ENCODE results near the gene WNK2.

Gene WNK2

DNA sequence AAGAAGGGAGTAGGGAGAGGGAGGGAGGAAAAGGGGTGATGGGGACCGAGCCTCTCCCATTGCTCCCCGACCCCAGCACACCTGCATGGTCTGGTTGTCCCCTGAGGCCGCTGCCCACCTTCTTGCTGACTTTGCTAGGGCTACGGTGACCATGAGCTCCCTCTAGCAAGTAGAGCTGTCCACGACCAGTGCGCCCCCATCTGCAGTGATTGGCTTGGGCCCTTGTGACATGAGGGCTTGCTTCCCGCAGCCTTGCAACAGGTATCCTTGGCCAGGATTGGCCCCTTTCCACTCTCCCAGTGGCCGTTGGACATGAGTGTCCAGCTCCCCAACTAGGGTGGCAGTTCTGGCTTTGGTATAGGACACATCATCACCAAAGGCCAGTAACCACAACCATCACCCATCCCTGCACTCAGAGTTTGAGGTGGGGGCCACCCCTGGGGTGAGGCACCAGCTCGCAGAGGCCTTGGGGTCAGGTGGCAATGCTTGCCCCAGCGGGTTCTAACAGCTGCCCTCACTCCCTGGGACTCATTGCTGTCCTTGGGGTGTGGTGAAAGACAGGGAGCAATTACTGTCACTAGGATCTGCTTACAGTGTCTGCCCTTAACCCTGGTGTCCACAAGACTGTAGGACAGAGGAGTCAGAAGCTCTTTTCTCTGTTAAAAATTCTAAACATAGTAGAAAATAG is 32.7 kb upstream of the WNK2 start:
- H3K4me3 ChIP-seq (ENCODE audit: low read depth, low read length): no peak overlapping the region
- TF ChIP-seq POLR2A (IDR thresholded peaks at IDR 0.05; ENCODE audit: extremely low read depth, insufficient read length): no peak
- TF ChIP-seq MYC (IDR thresholded peaks at IDR 0.05; ENCODE audit: low read depth, low read length): no peak
- TF ChIP-seq, protein P1, sequence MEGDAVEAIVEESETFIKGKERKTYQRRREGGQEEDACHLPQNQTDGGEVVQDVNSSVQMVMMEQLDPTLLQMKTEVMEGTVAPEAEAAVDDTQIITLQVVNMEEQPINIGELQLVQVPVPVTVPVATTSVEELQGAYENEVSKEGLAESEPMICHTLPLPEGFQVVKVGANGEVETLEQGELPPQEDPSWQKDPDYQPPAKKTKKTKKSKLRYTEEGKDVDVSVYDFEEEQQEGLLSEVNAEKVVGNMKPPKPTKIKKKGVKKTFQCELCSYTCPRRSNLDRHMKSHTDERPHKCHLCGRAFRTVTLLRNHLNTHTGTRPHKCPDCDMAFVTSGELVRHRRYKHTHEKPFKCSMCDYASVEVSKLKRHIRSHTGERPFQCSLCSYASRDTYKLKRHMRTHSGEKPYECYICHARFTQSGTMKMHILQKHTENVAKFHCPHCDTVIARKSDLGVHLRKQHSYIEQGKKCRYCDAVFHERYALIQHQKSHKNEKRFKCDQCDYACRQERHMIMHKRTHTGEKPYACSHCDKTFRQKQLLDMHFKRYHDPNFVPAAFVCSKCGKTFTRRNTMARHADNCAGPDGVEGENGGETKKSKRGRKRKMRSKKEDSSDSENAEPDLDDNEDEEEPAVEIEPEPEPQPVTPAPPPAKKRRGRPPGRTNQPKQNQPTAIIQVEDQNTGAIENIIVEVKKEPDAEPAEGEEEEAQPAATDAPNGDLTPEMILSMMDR (IDR thresholded peaks at IDR 0.05; ENCODE audit: low read depth, low read length): no peak
- TF ChIP-seq, protein P2, sequence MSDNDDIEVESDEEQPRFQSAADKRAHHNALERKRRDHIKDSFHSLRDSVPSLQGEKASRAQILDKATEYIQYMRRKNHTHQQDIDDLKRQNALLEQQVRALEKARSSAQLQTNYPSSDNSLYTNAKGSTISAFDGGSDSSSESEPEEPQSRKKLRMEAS (IDR thresholded peaks at IDR 0.05; ENCODE audit: low read depth, low read length): no peak
- DNase-seq (ENCODE audit: low read depth): no peak

DNA sequence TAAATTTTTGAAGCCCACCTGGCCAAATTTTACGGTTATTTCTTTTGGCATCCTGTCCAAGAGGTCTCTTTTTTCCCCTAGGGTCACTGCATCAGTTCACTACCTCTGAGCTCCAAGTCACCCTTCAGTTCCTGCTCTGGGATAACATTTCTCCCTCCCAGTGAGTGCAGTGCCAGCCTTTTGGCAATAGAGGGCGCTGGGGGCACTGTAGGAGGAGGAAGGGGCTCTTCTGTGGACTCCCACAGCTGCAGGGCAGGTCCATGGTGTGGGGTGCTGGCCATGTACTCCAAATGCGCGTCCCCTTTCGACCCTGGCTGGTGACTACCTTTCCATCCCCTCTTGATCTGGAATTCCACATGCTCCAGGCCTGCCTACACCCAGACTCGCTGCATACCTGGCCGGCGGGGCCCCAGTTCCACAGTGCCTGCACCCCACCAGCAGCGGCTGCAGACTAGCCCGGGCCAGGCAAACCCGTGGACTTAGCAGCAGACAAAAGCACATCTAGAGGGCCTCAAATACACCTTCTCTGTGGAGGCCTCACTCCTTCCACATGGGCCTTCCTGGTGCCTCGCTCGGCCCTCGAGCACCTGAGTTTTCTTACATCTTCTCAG is 29.5 kb upstream of the WNK2 start:
- DNase-seq (ENCODE audit: low read depth): peak; percentile 61
- no peak overlapping the region for H3K4me3 ChIP-seq (ENCODE audit: low read depth, low read length)
- TF ChIP-seq, protein P2 (IDR thresholded peaks at IDR 0.05; ENCODE audit: low read depth, low read length): no peak
- TF ChIP-seq MYC (IDR thresholded peaks at IDR 0.05; ENCODE audit: low read depth, low read length) (no peak), POLR2A (IDR thresholded peaks at IDR 0.05; ENCODE audit: extremely low read depth, insufficient read length) (no peak)
- TF ChIP-seq, protein P1 (IDR thresholded peaks at IDR 0.05; ENCODE audit: low read depth, low read length): peak; percentile 88

DNA sequence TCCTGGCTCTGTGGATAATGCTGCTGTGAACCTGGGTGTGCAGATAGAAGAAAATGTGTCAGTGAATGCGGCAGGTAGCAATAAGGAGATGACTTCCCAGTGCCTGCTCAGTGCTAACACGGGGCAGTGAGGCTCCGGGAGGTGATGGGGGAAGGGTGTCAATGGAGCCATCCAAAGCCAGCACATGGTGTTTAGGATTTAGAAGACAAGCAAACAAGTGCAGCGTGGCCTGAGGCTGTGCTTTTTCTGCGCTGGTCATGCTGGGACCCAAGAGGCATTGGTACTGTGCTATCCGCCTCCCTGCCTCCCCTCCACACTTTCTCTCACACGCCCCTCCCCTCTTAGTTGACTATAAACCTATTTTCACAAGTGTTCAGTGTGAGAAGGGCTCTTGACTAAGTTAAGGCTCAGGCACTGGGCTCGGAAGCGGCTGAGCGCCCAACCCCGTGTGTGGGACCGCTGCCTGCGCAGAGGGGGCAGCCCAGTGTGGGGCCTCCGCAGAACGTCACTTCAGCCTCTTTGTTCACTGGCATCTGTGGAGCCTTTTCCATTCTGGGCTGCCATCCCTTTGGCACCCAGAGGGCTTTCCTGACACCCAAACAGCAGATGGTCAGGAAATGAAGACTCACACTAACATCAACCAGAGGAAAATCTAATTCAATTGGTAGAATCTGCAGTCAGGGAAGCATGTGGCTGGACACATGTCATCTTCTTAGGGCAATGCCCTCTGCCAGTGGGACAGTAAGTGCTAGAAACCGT is 28.0 kb upstream of the WNK2 start:
- DNase-seq (ENCODE audit: low read depth): no peak
- H3K4me3 ChIP-seq (ENCODE audit: low read depth, low read length): no peak overlapping the region
- TF ChIP-seq MYC (IDR thresholded peaks at IDR 0.05; ENCODE audit: low read depth, low read length) (no peak), POLR2A (IDR thresholded peaks at IDR 0.05; ENCODE audit: extremely low read depth, insufficient read length) (no peak)
- TF ChIP-seq, protein P1 (IDR thresholded peaks at IDR 0.05; ENCODE audit: low read depth, low read length): no peak
- TF ChIP-seq, protein P2 (IDR thresholded peaks at IDR 0.05; ENCODE audit: low read depth, low read length): no peak

DNA sequence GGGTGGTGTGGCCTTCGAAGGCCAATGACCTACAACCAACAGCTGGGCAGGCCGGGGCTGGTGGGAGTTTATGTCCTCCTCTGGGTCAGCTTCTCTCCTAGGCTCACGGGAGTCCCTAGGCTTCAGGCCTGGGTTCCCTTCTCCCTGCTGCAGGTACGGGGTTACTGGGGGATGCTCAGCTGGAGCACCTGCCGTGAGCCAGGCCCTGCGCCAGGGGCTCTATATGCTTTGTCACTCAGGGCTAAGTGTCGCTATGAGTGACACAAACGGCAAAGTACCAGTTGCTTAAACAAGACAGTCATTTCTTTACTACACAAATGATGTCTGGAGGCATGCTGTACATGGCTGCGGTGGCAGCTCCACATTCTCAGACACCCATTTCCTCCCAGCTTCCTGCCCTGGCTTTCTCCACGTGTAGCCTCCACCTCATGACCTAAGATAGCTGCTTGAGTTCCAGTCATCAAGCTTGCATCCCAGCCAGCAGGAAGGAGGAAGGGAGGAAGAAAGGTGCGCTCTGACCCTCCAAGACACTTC is 27.4 kb upstream of the WNK2 start:
- TF ChIP-seq, protein P1 (IDR thresholded peaks at IDR 0.05; ENCODE audit: low read depth, low read length): no peak
- TF ChIP-seq, protein P2 (IDR thresholded peaks at IDR 0.05; ENCODE audit: low read depth, low read length): no peak
- TF ChIP-seq MYC (IDR thresholded peaks at IDR 0.05; ENCODE audit: low read depth, low read length) (no peak), POLR2A (IDR thresholded peaks at IDR 0.05; ENCODE audit: extremely low read depth, insufficient read length) (no peak)
- DNase-seq (ENCODE audit: low read depth): no peak
- H3K4me3 ChIP-seq (ENCODE audit: low read depth, low read length): no peak overlapping the region

DNA sequence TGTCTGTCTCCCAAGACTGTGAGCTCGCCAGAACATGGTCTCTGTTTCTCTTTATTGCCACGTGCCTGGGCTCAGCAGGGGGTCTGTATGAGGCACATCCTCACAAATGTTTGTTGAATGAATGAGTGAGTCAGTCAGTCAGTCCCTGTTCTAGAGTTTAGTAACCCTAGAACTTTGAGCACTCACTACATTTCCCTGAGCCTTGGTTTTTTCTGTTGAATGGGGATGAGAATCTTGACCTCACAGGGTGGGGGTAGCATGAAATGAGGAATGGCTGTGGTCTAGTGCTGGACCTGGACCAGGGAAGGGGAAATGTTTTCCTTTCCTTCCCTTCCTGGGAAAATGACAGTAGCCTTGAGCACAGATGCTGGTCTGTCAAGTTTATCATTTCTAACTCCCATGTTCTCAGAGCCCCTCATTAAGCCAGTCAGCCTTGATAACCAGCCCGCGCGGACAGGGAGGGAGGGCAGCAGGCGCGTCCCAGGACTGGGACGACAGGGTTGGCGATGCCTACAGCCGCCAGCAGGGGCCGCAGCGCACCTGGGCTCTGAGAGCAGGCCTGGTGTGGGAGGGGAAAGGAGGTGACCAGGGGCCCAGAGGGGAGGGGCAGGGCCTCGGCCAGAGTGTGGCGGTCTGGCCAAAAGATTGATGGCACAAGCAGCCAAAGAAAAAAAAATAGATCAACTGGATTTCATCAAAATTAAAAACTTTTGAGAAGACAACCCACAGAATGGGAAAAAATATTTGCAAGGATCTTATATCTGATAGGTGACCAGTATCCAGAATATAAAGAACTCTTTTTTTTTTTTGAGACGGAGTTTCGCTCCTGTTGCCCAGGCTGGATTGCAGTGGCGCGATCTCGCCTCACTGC is 24.1 kb upstream of the WNK2 start:
- peak; percentile 79 for DNase-seq (ENCODE audit: low read depth)
- no peak overlapping the region for H3K4me3 ChIP-seq (ENCODE audit: low read depth, low read length)
- peak; percentile 61; the same call in 1 of the 2 replicates for TF ChIP-seq MYC (IDR thresholded peaks at IDR 0.05; ENCODE audit: low read depth, low read length)
- no peak for TF ChIP-seq POLR2A (IDR thresholded peaks at IDR 0.05; ENCODE audit: extremely low read depth, insufficient read length)
- TF ChIP-seq, protein P2 (IDR thresholded peaks at IDR 0.05; ENCODE audit: low read depth, low read length): peak; percentile 50
- TF ChIP-seq, protein P1 (IDR thresholded peaks at IDR 0.05; ENCODE audit: low read depth, low read length): peak; percentile 92
